Sigmoid colon (tissue), 4 donors: ENCODE data around the gene E2F6.

Experiments
- CTCF ChIP-seq, 4 experiments: fragments of 450-650 bp in 3 of 4; fragments of 200-600 bp in 1 of 4; IDR thresholded peaks; one replicate each; pipeline ENCODE4 v1.5.1; 2016 to 2019; ENCODE audit warnings: antibody characterized with exemption in 4 of 4, mild to moderate bottlenecking in 3 of 4, moderate library complexity in 2 of 4
- EP300 ChIP-seq, 4 donors: sonication (generic); formaldehyde crosslinking; IDR thresholded peaks; one replicate each; pipeline ENCODE4 v1.6.1; 2017; ENCODE audit warnings: antibody characterized with exemption in 4 of 4
- POLR2A ChIP-seq, 2 donors: fragments of 450-650 bp; IDR thresholded peaks; one replicate each; pipeline ENCODE4 v1.6.1; 2016; ENCODE audit warnings: antibody characterized with exemption in 2 of 2, mild to moderate bottlenecking in 2 of 2, moderate library complexity in 2 of 2
- POLR2AphosphoS5 ChIP-seq, 4 donors: sonication (generic); formaldehyde crosslinking; IDR thresholded peaks; one replicate each; pipeline ENCODE4 v1.6.1; 2017; ENCODE audit warnings: antibody characterized with exemption in 4 of 4

GRCh38 chr2:11503354-11503927 lies 37.5 kb upstream of the E2F6 start:
- TF ChIP-seq POLR2AphosphoS5 (IDR thresholded peaks at IDR 0.05): no peak
- TF ChIP-seq CTCF (IDR thresholded peaks at IDR 0.05): no peak
- TF ChIP-seq EP300 (IDR thresholded peaks at IDR 0.05): no peak
- TF ChIP-seq POLR2A (IDR thresholded peaks at IDR 0.05): no peak
